H9 (cell line): ENCODE results near the gene PLPPR4. TPM values are rescaled to one million over a fixed set of nuclear protein-coding genes. Genes with fewer than 3 reads are reported as not detected.

Experiments
- DNase-seq: peaks from one replicate; pipeline ENCODE4 v3.0.0-alpha.2; 2017
- H2AFZ ChIP-seq: one replicate; pipeline ENCODE4 v1.6.1; 2013; ENCODE audit warnings: mild to moderate bottlenecking, low read length, control low read depth, moderate library complexity
- H2AK5ac ChIP-seq: 2 replicates; pipeline ENCODE4 v1.6.1; 2013; ENCODE audit warnings: low read length, control low read depth, mixed read lengths; ENCODE audit not compliant: insufficient read length
- H2BK120ac ChIP-seq: one replicate; pipeline ENCODE4 v1.6.1; 2013; ENCODE audit warnings: low read depth, mild to moderate bottlenecking, low read length, control low read depth, inconsistent platforms; ENCODE audit not compliant: poor library complexity, severe bottlenecking
- H2BK12ac ChIP-seq: 2 replicates; pipeline ENCODE4 v1.6.1; 2013; ENCODE audit warnings: low read length, control low read depth, mixed read lengths, low read depth; ENCODE audit not compliant: insufficient read length
- H2BK15ac ChIP-seq: 2 replicates; pipeline ENCODE4 v1.6.1; 2013; ENCODE audit warnings: low read depth, low read length, control low read depth
- H2BK20ac ChIP-seq: one replicate; pipeline ENCODE4 v1.6.1; 2013; ENCODE audit warnings: low read depth, mild to moderate bottlenecking, low read length, control low read depth, inconsistent platforms; ENCODE audit not compliant: poor library complexity, severe bottlenecking
- H2BK5ac ChIP-seq: 2 replicates; pipeline ENCODE4 v1.6.1; 2013; ENCODE audit warnings: low read length, control low read depth, mixed read lengths; ENCODE audit not compliant: insufficient read length
- H3K14ac ChIP-seq: 2 replicates; pipeline ENCODE4 v1.6.1; 2013; ENCODE audit warnings: low read length, control low read depth; ENCODE audit not compliant: insufficient read depth
- H3K18ac ChIP-seq: 2 replicates; pipeline ENCODE4 v1.6.1; 2013; ENCODE audit warnings: low read depth, mild to moderate bottlenecking, mixed read lengths, low read length, control low read depth; ENCODE audit not compliant: insufficient read length
- H3K23ac ChIP-seq: 2 replicates; pipeline ENCODE4 v1.6.1; 2013; ENCODE audit warnings: low read length, control low read depth, mixed read lengths, low read depth; ENCODE audit not compliant: insufficient read length
- H3K23me2 ChIP-seq: 2 replicates; pipeline ENCODE4 v1.6.1; 2013; ENCODE audit warnings: low read depth, mild to moderate bottlenecking, mixed read lengths, low read length, control low read depth; ENCODE audit not compliant: insufficient read length, poor library complexity, severe bottlenecking
- H3K27ac ChIP-seq: 2 replicates; pipeline ENCODE4 v1.5.1; 2013; ENCODE audit warnings: low read length, control low read depth, mixed read lengths, low read depth; ENCODE audit not compliant: insufficient read length
- H3K27me3 ChIP-seq: 2 replicates; pipeline ENCODE4 v1.6.1; 2013; ENCODE audit warnings: low read length, control low read depth, inconsistent platforms; ENCODE audit not compliant: insufficient read depth
- H3K4ac ChIP-seq: 2 replicates; pipeline ENCODE4 v1.6.1; 2013; ENCODE audit warnings: low read depth, mild to moderate bottlenecking, control low read depth, inconsistent platforms, low read length, moderate library complexity
- H3K4me1 ChIP-seq: 2 replicates; pipeline ENCODE4 v1.6.1; 2013; ENCODE audit warnings: low read length, control low read depth, inconsistent platforms; ENCODE audit not compliant: insufficient read depth
- H3K4me2 ChIP-seq: 2 replicates; pipeline ENCODE4 v1.6.1; 2013; ENCODE audit warnings: low read length, control low read depth, mixed read lengths; ENCODE audit not compliant: insufficient read length, insufficient read depth
- H3K56ac ChIP-seq: 2 replicates; pipeline ENCODE4 v1.6.1; 2013; ENCODE audit warnings: low read depth, mild to moderate bottlenecking, mixed read lengths, low read length, control low read depth; ENCODE audit not compliant: insufficient read length
- H3K79me1 ChIP-seq: 2 replicates; pipeline ENCODE4 v1.6.1; 2013; ENCODE audit warnings: low read depth, mild to moderate bottlenecking, moderate library complexity, low read length, control low read depth, inconsistent platforms; ENCODE audit not compliant: insufficient read depth, poor library complexity, severe bottlenecking
- H3K79me2 ChIP-seq: 2 replicates; pipeline ENCODE4 v1.6.1; 2013; ENCODE audit warnings: low read length, control low read depth, inconsistent platforms; ENCODE audit not compliant: insufficient read depth
- H3K9ac ChIP-seq: 2 replicates; pipeline ENCODE4 v1.6.1; 2013; ENCODE audit warnings: low read length, control low read depth, mixed read lengths; ENCODE audit not compliant: insufficient read length; ENCODE audit errors: extremely low read depth
- H3K9me3 ChIP-seq: one replicate; pipeline ENCODE4 v1.6.1; 2013; ENCODE audit warnings: low read depth, low read length, inconsistent platforms; ENCODE audit not compliant: control insufficient read depth
- H3T11ph ChIP-seq: one replicate; pipeline ENCODE4 v1.6.1; 2013; ENCODE audit warnings: mild to moderate bottlenecking, low read length, control low read depth, inconsistent platforms
- H4K20me1 ChIP-seq: one replicate; pipeline ENCODE4 v1.6.1; 2013; ENCODE audit not compliant: control insufficient read depth, insufficient read length, insufficient read depth
- H4K5ac ChIP-seq: 2 replicates; pipeline ENCODE4 v1.6.1; 2013; ENCODE audit warnings: low read depth, mild to moderate bottlenecking, mixed read lengths, low read length, control low read depth; ENCODE audit not compliant: insufficient read length
- H4K8ac ChIP-seq: replicated peaks from 2 replicates; pipeline ENCODE4 v1.6.1; 2013; ENCODE audit warnings: low read length, control low read depth, mixed read lengths, low read depth; ENCODE audit not compliant: insufficient read length
- H4K91ac ChIP-seq: 2 replicates; pipeline ENCODE4 v1.6.1; 2013; ENCODE audit warnings: low read depth, mild to moderate bottlenecking, moderate library complexity, mixed read lengths, low read length, control low read depth; ENCODE audit not compliant: insufficient read length
- H3K27ac Mint-ChIP-seq, 3 experiments: 2 replicates in 2 of 3; 3 replicates in 1 of 3; pipeline ENCODE4 v1.8.0; 2020 to 2021; ENCODE audit warnings: mixed read lengths in 3 of 3, mild to moderate bottlenecking in 1 of 3, moderate library complexity in 1 of 3
- H3K27me3 Mint-ChIP-seq: 2 replicates; pipeline ENCODE4 v1.8.0; 2021; ENCODE audit warnings: low read depth, mild to moderate bottlenecking, moderate library complexity, mixed read lengths
- H3K36me3 Mint-ChIP-seq, 3 experiments: 2 replicates in 2 of 3; 3 replicates in 1 of 3; pipeline ENCODE4 v1.8.0; 2020 to 2021; ENCODE audit warnings: low read depth in 3 of 3, mixed read lengths in 3 of 3; ENCODE audit not compliant: insufficient read depth in 1 of 3
- H3K4me1 Mint-ChIP-seq, 2 experiments: 2 replicates each; pipeline ENCODE4 v1.8.0; 2020; ENCODE audit warnings: mixed read lengths in 2 of 2
- H3K4me3 Mint-ChIP-seq, 2 experiments: 2 replicates in 1 of 2; 3 replicates in 1 of 2; pipeline ENCODE4 v1.8.0; 2020 to 2021; ENCODE audit warnings: mild to moderate bottlenecking in 2 of 2, mixed read lengths in 2 of 2, moderate library complexity in 1 of 2
- H3K9me3 Mint-ChIP-seq, 2 experiments: 2 replicates in 1 of 2; 3 replicates in 1 of 2; pipeline ENCODE4 v1.8.0; 2020; ENCODE audit warnings: mild to moderate bottlenecking in 2 of 2, mixed read lengths in 2 of 2, moderate library complexity in 1 of 2
- WGBS: extraction: QIAGEN DNeasy Blood & Tissue Kit; methylation state at CpG from one replicate; pipeline ENCODE4 v1.1.7; 2013; ENCODE audit warnings: missing lambda C conversion rate, low lambda C conversion rate, mixed read lengths; ENCODE audit not compliant: insufficient read length; ENCODE audit errors: extremely low coverage; 5-methylcytosine and 5-hydroxymethylcytosine counted together
- total RNA-seq: library from RNA; stranded (reverse); gene quantifications from 2 replicates; pipeline ENCODE4 v1.2.1, GENCODE V29; 2021
- TF ChIP-seq, protein P1 (sequence below): fragments of 200-600 bp; sonication (generic); conservative IDR thresholded peaks from 3 replicates; pipeline ENCODE4 v1.8.0; 2021; ENCODE audit warnings: antibody characterized with exemption, mild to moderate bottlenecking

The PLPPR4 gene
- total RNA-seq, 1 experiment from 2014 or later = 0.31 TPM

DNA sequence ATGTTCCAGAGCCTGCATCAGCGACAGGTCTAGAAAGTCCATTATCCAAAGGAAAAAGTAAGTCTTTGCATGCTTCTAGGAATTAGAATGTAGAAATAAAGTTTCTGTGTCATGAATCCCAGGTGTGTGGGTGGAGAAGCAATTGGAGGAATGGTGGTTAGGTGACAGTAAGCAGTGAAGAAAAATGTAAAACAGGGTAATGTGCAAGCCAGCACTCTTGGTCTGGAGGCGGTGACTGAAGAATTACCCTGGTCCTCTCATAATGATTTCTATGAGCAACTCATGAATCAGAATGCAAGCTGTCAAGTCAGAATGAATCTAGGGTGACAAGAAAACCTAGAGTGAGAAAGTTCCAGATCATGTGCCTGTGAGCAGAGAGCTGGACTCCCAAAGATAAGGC lies 33.6 kb downstream of the PLPPR4 start:
- H3K23me2 ChIP-seq = no peaks in the 10 kb centered on the region
- TF ChIP-seq, protein P1, sequence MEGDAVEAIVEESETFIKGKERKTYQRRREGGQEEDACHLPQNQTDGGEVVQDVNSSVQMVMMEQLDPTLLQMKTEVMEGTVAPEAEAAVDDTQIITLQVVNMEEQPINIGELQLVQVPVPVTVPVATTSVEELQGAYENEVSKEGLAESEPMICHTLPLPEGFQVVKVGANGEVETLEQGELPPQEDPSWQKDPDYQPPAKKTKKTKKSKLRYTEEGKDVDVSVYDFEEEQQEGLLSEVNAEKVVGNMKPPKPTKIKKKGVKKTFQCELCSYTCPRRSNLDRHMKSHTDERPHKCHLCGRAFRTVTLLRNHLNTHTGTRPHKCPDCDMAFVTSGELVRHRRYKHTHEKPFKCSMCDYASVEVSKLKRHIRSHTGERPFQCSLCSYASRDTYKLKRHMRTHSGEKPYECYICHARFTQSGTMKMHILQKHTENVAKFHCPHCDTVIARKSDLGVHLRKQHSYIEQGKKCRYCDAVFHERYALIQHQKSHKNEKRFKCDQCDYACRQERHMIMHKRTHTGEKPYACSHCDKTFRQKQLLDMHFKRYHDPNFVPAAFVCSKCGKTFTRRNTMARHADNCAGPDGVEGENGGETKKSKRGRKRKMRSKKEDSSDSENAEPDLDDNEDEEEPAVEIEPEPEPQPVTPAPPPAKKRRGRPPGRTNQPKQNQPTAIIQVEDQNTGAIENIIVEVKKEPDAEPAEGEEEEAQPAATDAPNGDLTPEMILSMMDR = no peak
- no peaks in the 10 kb centered on the region for H3K27me3 ChIP-seq
- no peak overlapping the region for H2BK20ac ChIP-seq
- peaks cover under 1% of the 10 kb centered on the region in 2 experiments; a peak in 3 of 4 replicates for H3K4me1 Mint-ChIP-seq
- H3K23ac ChIP-seq = no peak overlapping the region
- no peaks in the 10 kb centered on the region for H3K9me3 Mint-ChIP-seq
- H3K27ac Mint-ChIP-seq = no peak overlapping the region
- H3K36me3 Mint-ChIP-seq = no peaks in the 10 kb centered on the region
- H3K79me1 ChIP-seq = no peaks in the 10 kb centered on the region
- H3K9ac ChIP-seq = no peak overlapping the region
- no peaks in the 10 kb centered on the region; the same call in 1 of the 2 replicates for H3K27me3 Mint-ChIP-seq
- no peak overlapping the region for H4K91ac ChIP-seq
- no peak overlapping the region for H2AK5ac ChIP-seq
- H3K27ac ChIP-seq = no peak overlapping the region
- H3K79me2 ChIP-seq = no peaks in the 10 kb centered on the region
- no peak overlapping the region for H3K14ac ChIP-seq
- H3K4me3 Mint-ChIP-seq = no peak overlapping the region
- H2BK15ac ChIP-seq = no peak overlapping the region
- H4K5ac ChIP-seq = no peak overlapping the region
- no peak overlapping the region for H3T11ph ChIP-seq
- peaks cover under 1% of the 10 kb centered on the region; the same call in 1 of the 2 replicates for H3K4me1 ChIP-seq
- H3K4ac ChIP-seq = no peak overlapping the region
- no peak for DNase-seq
- H3K4me2 ChIP-seq = no peak overlapping the region
- no peak overlapping the region for H4K8ac ChIP-seq
- no peak overlapping the region for H3K56ac ChIP-seq
- H3K9me3 ChIP-seq = no peaks in the 10 kb centered on the region
- H2BK5ac ChIP-seq = no peak overlapping the region
- no peak overlapping the region for H2BK120ac ChIP-seq
- H2AFZ ChIP-seq = no peak overlapping the region
- no peak overlapping the region for H3K18ac ChIP-seq
- H2BK12ac ChIP-seq = no peak overlapping the region
- no peaks in the 10 kb centered on the region for H4K20me1 ChIP-seq
- no CpG with 5 or more reads among the region's 2 CpGs for WGBS
